ENCODE results near the gene CORO2B.

GRCh38 chr15:68576235-68576892, 2.4 kb upstream of the CORO2B start:
- TF ChIP-seq POLR2AphosphoS5 (IDR thresholded peaks at IDR 0.05) (no peak), CTCF (IDR thresholded peaks at IDR 0.05) (no peak)
